ENCODE measurements around the gene XXYLT1. TPM values are rescaled to one million over a fixed set of nuclear protein-coding genes. Genes with fewer than 3 reads are reported as not detected.

Gene XXYLT1
- total and polyA plus RNA-seq, 10 donors: 2.7 to 22.3 (median 9.5) TPM

GRCh38 chr3:195256639-195257453, 14.1 kb downstream of the XXYLT1 start:
- Histone ChIP-seq H3K27me3 (replicated peaks in 1 of 7) (no peaks in the 10 kb centered on the region), H3K36me3 (peaks cover 0 to 21% (median 0%) of the 10 kb centered on the region in 6 donors), H3K27ac (peak overlapping the region in 1 of 8 donors; percentile 96), H3K4me1 (peaks cover 11 to 40% (median 29%) of the 10 kb centered on the region in 6 donors), H3K4me3 (no peak overlapping the region), H3K9me3 (no peaks in the 10 kb centered on the region)
- peak; percentile 70 for DNase-seq
- intact Hi-C loops (cut with DNase I; ENCODE audit: low total_unique reads): loop anchor here (10.0 kb wide), 1 partner anchor 262 kb away; no protein-coding TSS in a partner anchor
- no peak for TF ChIP-seq POLR2A (IDR thresholded peaks at IDR 0.05)
- TF ChIP-seq CTCF (IDR thresholded peaks at IDR 0.05 in 8 of 11, conservative IDR thresholded peaks at IDR 0.05 in 3 of 11): no peak
- 91 to 98% (median 97%) methylated on average over 16 to 19 of the region's 19 CpGs for whole genome bisulfite sequencing, 5 donors

- peaks cover 8 to 40% (median 30%) of the 10 kb centered on the region in 6 donors for H3K4me1 ChIP-seq
- 88 to 96% (median 93%) methylated on average over 20 to 22 of the region's 22 CpGs for WGBS, 5 donors
- H3K4me3 ChIP-seq: no peak overlapping the region
- H3K36me3 ChIP-seq: peaks cover 0 to 21% (median 0%) of the 10 kb centered on the region in 6 donors
- DNase-seq: peak; percentile 54
- intact Hi-C loops (cut with DNase I; ENCODE audit: low total_unique reads): loop anchor here (10.0 kb wide), 1 partner anchor 261 kb away; no protein-coding TSS in a partner anchor
- H3K27me3 ChIP-seq (replicated peaks in 1 of 7): no peaks in the 10 kb centered on the region
- TF ChIP-seq CTCF (IDR thresholded peaks at IDR 0.05 in 8 of 11, conservative IDR thresholded peaks at IDR 0.05 in 3 of 11): no peak
- TF ChIP-seq POLR2AphosphoS5 (IDR thresholded peaks at IDR 0.05): no peak
- TF ChIP-seq POLR2A (IDR thresholded peaks at IDR 0.05): no peak
- H3K9me3 ChIP-seq: no peaks in the 10 kb centered on the region
- H3K27ac ChIP-seq: no peak overlapping the region
Measured at GRCh38 chr3:195255571-195256501, 15.1 kb downstream of the XXYLT1 start.

- 93 to 98% (median 96%) methylated on average over 10 to 13 of the region's 13 CpGs for WGBS, 5 donors
Measured at GRCh38 chr3:195255176-195255500, 15.8 kb downstream of the XXYLT1 start.

More at GRCh38 chr3:195255176-195255500, 15.8 kb downstream of the XXYLT1 start:
- H3K27me3 ChIP-seq (replicated peaks in 1 of 7): no peaks in the 10 kb centered on the region
- intact Hi-C loops (cut with DNase I; ENCODE audit: low total_unique reads): loop anchor here (10.0 kb wide), 1 partner anchor 260 kb away; no protein-coding TSS in a partner anchor
- no peak overlapping the region for H3K27ac ChIP-seq
- peaks cover 0 to 21% (median 0%) of the 10 kb centered on the region in 6 donors for H3K36me3 ChIP-seq
- peaks cover 5 to 40% (median 28%) of the 10 kb centered on the region in 6 donors for H3K4me1 ChIP-seq
- TF ChIP-seq CTCF (IDR thresholded peaks at IDR 0.05 in 8 of 11, conservative IDR thresholded peaks at IDR 0.05 in 3 of 11) (no peak), POLR2A (IDR thresholded peaks at IDR 0.05) (no peak), POLR2AphosphoS5 (IDR thresholded peaks at IDR 0.05) (no peak)
- no peak overlapping the region for H3K4me3 ChIP-seq
- no peaks in the 10 kb centered on the region for H3K9me3 ChIP-seq
- DNase-seq: peak; percentile 63

Data from spleen (tissue), 11 donors.